Ammon's horn (tissue), 1 donor: ENCODE measurements around the gene SH2D3C.

Experiments used
- DNase-seq: peaks from one replicate; pipeline ENCODE4 v3.0.0-alpha.2; 2016; ENCODE audit warnings: low spot score

Gene SH2D3C

DNA sequence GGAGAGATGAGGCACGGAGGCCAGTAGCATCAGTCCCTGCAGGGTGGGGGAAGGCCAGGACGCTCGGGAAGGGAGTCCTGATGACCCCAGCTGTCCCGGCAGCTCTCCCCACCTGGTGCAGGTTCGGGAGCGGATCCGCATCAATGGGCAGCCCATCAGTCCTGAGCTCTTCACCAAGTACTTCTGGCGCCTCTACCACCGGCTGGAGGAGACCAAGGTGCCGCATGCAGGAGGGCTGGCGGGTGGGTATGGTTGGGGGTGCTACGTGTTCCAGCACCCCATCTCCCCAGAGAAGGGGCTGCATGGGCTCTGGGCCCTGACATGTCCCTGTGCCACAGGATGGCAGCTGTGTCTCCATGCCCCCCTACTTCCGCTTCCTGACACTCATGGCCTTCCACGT is 28.4 kb upstream of the SH2D3C start:
- DNase-seq: no peak

DNA sequence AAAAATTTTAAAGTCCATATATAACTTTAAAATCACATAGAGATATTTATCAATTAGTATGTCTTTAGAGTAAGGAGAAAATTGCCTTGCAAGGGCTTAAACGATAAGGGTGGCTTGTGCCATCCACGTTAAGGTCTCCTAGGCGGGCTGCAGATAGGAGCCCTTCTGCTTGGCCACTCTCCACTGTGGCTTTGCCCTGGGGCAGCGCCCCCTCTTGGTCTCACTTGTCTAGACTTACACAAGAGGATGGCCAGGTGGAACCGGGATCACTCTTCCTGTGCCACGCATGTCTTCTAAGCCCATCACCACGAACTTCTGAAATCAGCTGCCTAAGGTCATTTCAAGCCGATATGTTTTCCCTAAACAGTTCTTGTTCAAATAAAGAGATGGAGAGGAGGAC is 27.2 kb upstream of the SH2D3C start:
- DNase-seq: no peak

- DNase-seq: no peak
Measured at GRCh38 chr9:127803507-127804352, 25.3 kb upstream of the SH2D3C start.

GRCh38 chr9:127802576-127803443 is 24.3 kb upstream of the SH2D3C start, which contains the start of gene FPGS:
Gene FPGS (plus strand): TSS chr9:127802882. CDS start chr9:127802925, 43 bp downstream.
- DNase-seq: peak; percentile 87

DNA sequence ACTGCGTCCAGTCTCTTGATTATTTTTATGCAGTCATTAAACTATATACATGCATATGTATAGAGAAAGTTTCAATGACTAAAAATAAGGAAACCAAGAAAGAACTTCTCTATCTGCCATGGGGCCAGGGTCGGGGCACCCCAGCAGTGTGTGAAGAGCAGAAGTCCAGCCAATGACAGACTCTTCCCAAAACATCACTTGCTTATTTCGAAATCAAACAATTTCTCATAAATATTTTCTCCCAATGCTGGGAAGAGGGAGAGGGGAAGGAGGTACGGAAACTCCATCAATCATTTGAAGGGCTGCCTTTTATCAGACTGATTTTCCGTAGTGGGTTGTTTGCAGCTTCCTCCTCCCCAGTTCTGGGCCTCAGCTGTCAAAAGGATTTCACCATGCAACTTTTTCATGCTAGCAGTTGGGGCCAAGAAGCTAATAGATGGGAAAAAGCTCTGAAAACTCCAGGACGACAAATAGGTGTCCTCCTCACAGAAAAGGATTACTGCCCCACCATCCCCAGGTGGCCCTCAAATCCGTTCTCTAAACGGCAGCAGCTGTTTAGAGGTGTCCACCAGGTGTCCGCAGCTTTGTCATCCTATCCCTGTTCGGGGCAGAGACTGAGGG is 23.6 kb upstream of the SH2D3C start:
- no peak for DNase-seq

GRCh38 chr9:127796852-127797370 is 18.4 kb upstream of the SH2D3C start:
- no peak for DNase-seq

- DNase-seq: no peak
Measured at GRCh38 chr9:127796225-127796813, 17.9 kb upstream of the SH2D3C start.

GRCh38 chr9:127794001-127794791 is 15.7 kb upstream of the SH2D3C start:
- no peak for DNase-seq

GRCh38 chr9:127793093-127793708 is 14.7 kb upstream of the SH2D3C start:
- DNase-seq: no peak

DNA sequence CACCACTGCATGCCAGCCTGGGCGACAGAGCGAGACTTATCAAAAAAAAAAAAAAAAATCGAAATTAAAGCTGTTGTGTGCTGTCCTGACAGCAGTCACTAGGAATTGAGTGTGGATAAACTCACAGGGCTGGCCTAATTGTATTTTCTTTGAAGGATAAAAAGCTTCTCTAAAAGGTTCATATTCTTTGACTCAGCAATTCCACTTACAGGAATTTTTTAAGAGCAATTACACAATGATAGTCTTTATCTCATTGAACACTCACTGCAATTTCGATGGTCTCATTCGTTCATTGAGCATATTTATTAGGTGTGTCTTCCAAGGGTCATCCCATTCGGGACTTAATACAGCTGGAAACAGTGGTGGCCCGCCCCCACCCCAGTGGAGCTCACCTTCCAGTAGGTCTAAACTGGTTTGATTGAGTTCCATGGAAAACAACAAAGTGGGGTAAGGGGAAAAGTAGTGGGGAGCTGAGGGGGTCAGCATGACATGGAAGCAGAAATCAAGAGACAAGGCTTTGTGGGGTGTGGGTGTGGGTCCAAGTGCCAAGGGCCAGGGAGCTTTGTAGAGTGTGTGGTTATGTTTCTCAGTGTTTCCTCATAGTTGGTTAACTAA is 14.1 kb upstream of the SH2D3C start:
- DNase-seq: no peak

DNA sequence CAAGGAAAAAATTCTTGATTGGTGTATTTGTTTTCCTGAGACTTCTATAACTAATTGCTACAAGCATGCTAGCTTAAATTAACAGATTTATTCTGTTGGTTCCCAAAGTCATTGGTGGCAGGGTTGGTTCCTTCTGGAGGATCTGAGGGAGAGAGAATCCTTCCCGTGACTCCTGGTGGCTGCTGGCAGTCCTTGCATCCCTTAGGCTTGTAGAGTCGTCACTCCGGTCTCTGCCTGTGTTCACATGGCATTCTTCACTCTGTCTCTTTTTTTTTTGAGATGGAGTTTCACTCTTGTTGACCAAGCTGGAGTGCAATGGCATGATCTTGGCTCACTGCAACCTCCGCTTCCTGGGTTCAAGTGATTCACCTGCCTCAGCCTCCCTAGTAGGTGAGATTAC is 12.6 kb upstream of the SH2D3C start:
- no peak for DNase-seq

DNA sequence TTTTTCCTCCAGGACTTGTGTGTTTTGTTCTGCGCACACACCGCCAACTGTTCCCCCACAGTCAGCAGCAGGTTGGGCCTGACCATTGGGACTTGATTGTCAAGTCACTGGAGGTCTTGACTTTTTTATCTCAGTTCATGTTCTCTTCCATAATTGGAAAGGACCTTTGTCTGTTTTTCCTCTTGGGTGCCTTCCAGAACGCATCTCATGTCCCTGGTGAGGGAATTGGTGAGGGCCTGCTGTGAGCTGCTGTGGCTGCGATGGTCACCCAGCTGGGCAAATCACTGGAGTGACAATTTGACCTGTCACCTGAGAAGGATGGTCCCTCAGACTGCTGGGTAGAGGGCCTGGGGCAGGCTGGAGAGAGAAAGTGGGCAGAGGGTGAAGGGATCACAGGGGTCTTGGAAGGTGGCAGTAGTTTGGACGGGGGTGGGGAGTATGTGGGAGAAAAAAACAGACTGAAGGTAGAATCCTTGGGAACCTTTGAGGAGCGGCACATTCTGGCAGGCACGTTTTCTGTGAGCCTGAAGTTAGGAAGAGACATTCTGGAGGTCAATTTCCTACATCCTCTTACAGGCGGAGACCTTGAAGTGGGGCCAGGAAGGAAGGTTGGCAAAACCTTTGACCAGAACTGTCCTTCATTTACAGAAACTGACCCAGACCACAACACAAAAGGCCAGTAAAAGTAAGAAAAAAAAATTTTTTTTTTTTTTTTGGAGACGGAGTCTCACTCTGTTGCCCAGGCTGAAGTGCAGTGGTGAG is 11.8 kb upstream of the SH2D3C start:
- no peak for DNase-seq

DNA sequence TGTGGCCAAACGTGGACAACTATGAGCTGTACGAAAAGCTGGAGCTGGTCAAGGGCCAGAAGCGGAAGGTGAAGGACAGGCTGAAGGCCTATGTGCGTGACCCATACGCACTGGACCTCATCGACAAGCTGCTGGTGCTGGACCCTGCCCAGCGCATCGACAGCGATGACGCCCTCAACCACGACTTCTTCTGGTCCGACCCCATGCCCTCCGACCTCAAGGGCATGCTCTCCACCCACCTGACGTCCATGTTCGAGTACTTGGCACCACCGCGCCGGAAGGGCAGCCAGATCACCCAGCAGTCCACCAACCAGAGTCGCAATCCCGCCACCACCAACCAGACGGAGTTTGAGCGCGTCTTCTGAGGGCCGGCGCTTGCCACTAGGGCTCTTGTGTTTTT is 10.7 kb upstream of the SH2D3C start:
- DNase-seq: no peak

- DNase-seq: no peak
Measured at GRCh38 chr9:127788337-127789011, 10.0 kb upstream of the SH2D3C start.

DNA sequence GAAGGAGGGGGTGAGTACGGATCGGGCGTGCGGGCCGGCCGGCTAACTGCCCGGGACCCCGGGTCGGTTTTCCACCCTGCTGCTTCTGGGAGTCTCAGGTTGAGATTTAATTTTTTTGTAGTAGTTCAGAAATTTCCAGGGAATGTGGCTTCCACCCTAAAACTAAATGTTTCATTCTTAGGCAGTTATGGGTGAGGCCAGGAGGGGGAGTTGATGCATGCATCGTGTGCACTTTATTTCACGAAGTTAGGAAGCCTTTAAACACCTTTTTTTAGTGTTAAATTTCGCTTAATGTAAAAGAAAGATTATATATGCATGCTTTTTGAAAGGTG is 8.3 kb upstream of the SH2D3C start:
- DNase-seq: no peak

GRCh38 chr9:127785933-127786772 is 7.7 kb upstream of the SH2D3C start, which contains the start of gene CDK9:
Gene CDK9 (plus strand): TSS chr9:127786034. CDS start chr9:127786149, 115 bp downstream.
- peak; percentile 91 for DNase-seq

- peak; percentile 85 for DNase-seq
Measured at GRCh38 chr9:127785023-127785932, 6.8 kb upstream of the SH2D3C start.
